DND-41 (cell line): Measurements from ENCODE around the gene MYOM1.

Experiments
- ATAC-seq: fragments of 200-7000 bp; cut with Tn5 transposase; 3 replicates; pipeline ENCODE4 v1.9.1; 2021; ENCODE audit warnings: low read depth; ENCODE audit not compliant: insufficient read depth
- DNase-seq: peaks from one replicate; pipeline ENCODE4 v3.0.0-alpha.2; 2020
- H2AFZ ChIP-seq: 2 replicates; pipeline ENCODE4 v1.6.0; 2012; ENCODE audit warnings: low read depth, low read length
- H3K27ac ChIP-seq: 2 replicates; pipeline ENCODE4 v1.5.1; 2012; ENCODE audit warnings: low read length, inconsistent platforms
- H3K27me3 ChIP-seq: fragments of 200-600 bp; sonication (generic); 2 replicates; pipeline ENCODE4 v1.6.0; 2012; ENCODE audit warnings: low read length, mild to moderate bottlenecking, inconsistent platforms; ENCODE audit not compliant: insufficient read depth, poor library complexity
- H3K36me3 ChIP-seq: 2 replicates; pipeline ENCODE4 v1.5.1; 2012; ENCODE audit warnings: low read length, inconsistent platforms; ENCODE audit not compliant: insufficient read depth
- H3K4me1 ChIP-seq: 2 replicates; pipeline ENCODE4 v1.5.1; 2012; ENCODE audit warnings: mild to moderate bottlenecking, low read length; ENCODE audit not compliant: insufficient read depth
- H3K4me2 ChIP-seq: 2 replicates; pipeline ENCODE4 v1.6.0; 2012; ENCODE audit warnings: mild to moderate bottlenecking, moderate library complexity, low read length, inconsistent platforms; ENCODE audit not compliant: insufficient read depth
- H3K4me3 ChIP-seq, 2 experiments: fragments of 200-600 bp in 1 of 2; shearing (Covaris generic) in 1 of 2; 2 replicates each; pipeline ENCODE4 v1.5.1; 2012 to 2016; ENCODE audit warnings: inconsistent platforms in 2 of 2, low read length in 2 of 2, mild to moderate bottlenecking in 2 of 2, low read depth in 1 of 2, moderate library complexity in 1 of 2
- H3K79me2 ChIP-seq: 2 replicates; pipeline ENCODE4 v1.6.0; 2012; ENCODE audit warnings: low read length, inconsistent platforms; ENCODE audit not compliant: insufficient read depth
- H3K9ac ChIP-seq: 2 replicates; pipeline ENCODE4 v1.6.0; 2012; ENCODE audit warnings: low read depth, mild to moderate bottlenecking, inconsistent platforms, low read length, moderate library complexity
- H3K9me3 ChIP-seq: 2 replicates; pipeline ENCODE4 v1.5.1; 2012; ENCODE audit warnings: low read length, moderate library complexity, mild to moderate bottlenecking, inconsistent platforms; ENCODE audit not compliant: insufficient read depth, severe bottlenecking
- H4K20me1 ChIP-seq: 2 replicates; pipeline ENCODE4 v1.6.0; 2012; ENCODE audit warnings: low read length; ENCODE audit not compliant: insufficient read depth
- EZH2 ChIP-seq: IDR thresholded peaks from 3 replicates; pipeline ENCODE4 v1.6.1; 2012; ENCODE audit warnings: borderline replicate concordance, low read depth, mild to moderate bottlenecking, moderate library complexity, low read length, inconsistent platforms; ENCODE audit not compliant: severe bottlenecking
- TF ChIP-seq, protein P1 (sequence below): IDR thresholded peaks from 2 replicates; pipeline ENCODE4 v1.5.1; 2012; ENCODE audit warnings: borderline replicate concordance, low read length, moderate library complexity, mild to moderate bottlenecking; ENCODE audit not compliant: poor library complexity, severe bottlenecking; ENCODE audit errors: extremely low read depth

Gene MYOM1

GRCh38 chr18:3254725-3255124 is 35.0 kb upstream of the MYOM1 start:
- Histone ChIP-seq H3K27ac (no peak overlapping the region), H3K36me3 (peaks cover 82% of the 10 kb centered on the region), H3K9ac (no peak overlapping the region), H2AFZ (no peak overlapping the region), H4K20me1 (peaks cover 12% of the 10 kb centered on the region; the same call in 1 of the 2 replicates), H3K79me2 (peaks cover 39% of the 10 kb centered on the region), H3K27me3 (no peaks in the 10 kb centered on the region), H3K4me3 (no peak overlapping the region), H3K9me3 (no peaks in the 10 kb centered on the region), H3K4me1 (peaks cover 23% of the 10 kb centered on the region), H3K4me2 (no peak overlapping the region)
- no peak for ATAC-seq
- DNase-seq = no peak
- no peak for TF ChIP-seq EZH2
- TF ChIP-seq, protein P1, sequence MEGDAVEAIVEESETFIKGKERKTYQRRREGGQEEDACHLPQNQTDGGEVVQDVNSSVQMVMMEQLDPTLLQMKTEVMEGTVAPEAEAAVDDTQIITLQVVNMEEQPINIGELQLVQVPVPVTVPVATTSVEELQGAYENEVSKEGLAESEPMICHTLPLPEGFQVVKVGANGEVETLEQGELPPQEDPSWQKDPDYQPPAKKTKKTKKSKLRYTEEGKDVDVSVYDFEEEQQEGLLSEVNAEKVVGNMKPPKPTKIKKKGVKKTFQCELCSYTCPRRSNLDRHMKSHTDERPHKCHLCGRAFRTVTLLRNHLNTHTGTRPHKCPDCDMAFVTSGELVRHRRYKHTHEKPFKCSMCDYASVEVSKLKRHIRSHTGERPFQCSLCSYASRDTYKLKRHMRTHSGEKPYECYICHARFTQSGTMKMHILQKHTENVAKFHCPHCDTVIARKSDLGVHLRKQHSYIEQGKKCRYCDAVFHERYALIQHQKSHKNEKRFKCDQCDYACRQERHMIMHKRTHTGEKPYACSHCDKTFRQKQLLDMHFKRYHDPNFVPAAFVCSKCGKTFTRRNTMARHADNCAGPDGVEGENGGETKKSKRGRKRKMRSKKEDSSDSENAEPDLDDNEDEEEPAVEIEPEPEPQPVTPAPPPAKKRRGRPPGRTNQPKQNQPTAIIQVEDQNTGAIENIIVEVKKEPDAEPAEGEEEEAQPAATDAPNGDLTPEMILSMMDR = no peak

- no peak for ATAC-seq
- H3K36me3 ChIP-seq = peaks cover 79% of the 10 kb centered on the region
- no peak overlapping the region for H3K4me2 ChIP-seq
- peaks cover 19% of the 10 kb centered on the region; the same call in 1 of the 2 replicates for H4K20me1 ChIP-seq
- DNase-seq = no peak
- no peak overlapping the region for H3K9ac ChIP-seq
- peaks cover 27% of the 10 kb centered on the region for H3K4me1 ChIP-seq
- no peak for TF ChIP-seq EZH2
- TF ChIP-seq, protein P1 = no peak
- no peaks in the 10 kb centered on the region for H3K27me3 ChIP-seq
- H3K27ac ChIP-seq = no peak overlapping the region
- no peak overlapping the region for H3K4me3 ChIP-seq
- H3K9me3 ChIP-seq = no peaks in the 10 kb centered on the region
- H3K79me2 ChIP-seq = peaks cover 58% of the 10 kb centered on the region
- H2AFZ ChIP-seq = no peak overlapping the region
Measured at GRCh38 chr18:3252843-3253242, 33.1 kb upstream of the MYOM1 start.

GRCh38 chr18:3251963-3252277 is 32.2 kb upstream of the MYOM1 start:
- H3K79me2 ChIP-seq = peaks cover 62% of the 10 kb centered on the region
- no peaks in the 10 kb centered on the region for H3K9me3 ChIP-seq
- no peak overlapping the region for H2AFZ ChIP-seq
- peaks cover 70% of the 10 kb centered on the region for H3K36me3 ChIP-seq
- TF ChIP-seq EZH2 = no peak
- TF ChIP-seq, protein P1 = no peak
- H3K9ac ChIP-seq = no peak overlapping the region
- H3K27ac ChIP-seq = no peak overlapping the region
- H4K20me1 ChIP-seq = peaks cover 19% of the 10 kb centered on the region; the same call in 1 of the 2 replicates
- DNase-seq (no peak), ATAC-seq (no peak)
- H3K4me3 ChIP-seq = no peak overlapping the region
- peak overlapping the region; percentile 31; the same call in 1 of the 2 replicates for H3K4me2 ChIP-seq
- peaks cover 27% of the 10 kb centered on the region for H3K4me1 ChIP-seq
- H3K27me3 ChIP-seq = no peaks in the 10 kb centered on the region
